ENCODE results near the gene TNFRSF4. TPM values are rescaled to one million over a fixed set of nuclear protein-coding genes. Genes with fewer than 3 reads are reported as not detected.
A peak's percentile ranks its signal among the peaks of the same experiment; 100 is the strongest.

Gene TNFRSF4
- total and polyA plus RNA-seq, 9 of the 15 experiments (the other 6 are each of a cell fraction or from before 2014, with no cell fraction given) = 0.07 to 0.44 (median 0.19) TPM; not detected in 5

- H4K20me1 ChIP-seq (replicated peaks; ENCODE audit: control insufficient read depth, insufficient read depth, low read length) = no peaks in the 10 kb centered on the region
- no peaks in the 10 kb centered on the region for H3K9me1 ChIP-seq (ENCODE audit: control insufficient read depth, insufficient read depth, low read length)
- no peak overlapping the region for H2AFZ ChIP-seq (ENCODE audit: low read depth, low read length)
- peaks cover 10 to 73% of the 10 kb centered on the region in 2 experiments for H3K4me1 ChIP-seq (replicated peaks in 1 of 2; ENCODE audit: control insufficient read depth in 2 of 2, insufficient read depth in 2 of 2, low read length in 2 of 2)
- no peaks in the 10 kb centered on the region for H3K79me2 ChIP-seq (ENCODE audit: control insufficient read depth, insufficient read depth, low read length)
- no peaks in the 10 kb centered on the region for H3K9me3 ChIP-seq (replicated peaks; ENCODE audit: control insufficient read depth, insufficient read depth, low read depth, low read length)
- in situ Hi-C loops (cut with MboI) (no loop called here), intact Hi-C loops (cut with micrococcal nuclease) (no loop called here)
- no peak overlapping the region for H3K27ac ChIP-seq (ENCODE audit: extremely low read depth, low read depth, low read length)
- no peaks in the 10 kb centered on the region for H3K36me3 ChIP-seq (ENCODE audit: control insufficient read depth, insufficient read depth, low read length)
- no peak overlapping the region for H3K4me2 ChIP-seq (ENCODE audit: insufficient read depth, low read length)
- ChIA-PET CTCF (ENCODE audit: low intra/inter-chr PET ratio) (no interaction called here), POLR2A (interaction anchor here (0.5 kb wide), 1 partner anchor 81 kb away, joined by 3 read pairs; no protein-coding TSS in a partner anchor)
- no peak for TF ChIP-seq SMAD3 (CRISPR knock-in tag; conservative IDR thresholded peaks at IDR 0.05)
- no peak for TF ChIP-seq HINFP (tag; conservative IDR thresholded peaks at IDR 0.05; ENCODE audit: low read depth)
- TF ChIP-seq ZNF740 (CRISPR knock-in tag; IDR thresholded peaks at IDR 0.05) = peak; percentile 33; the same call in 1 of the 2 replicates
- no peak for TF ChIP-seq ZNF740 (tag; IDR thresholded peaks at IDR 0.05)
- TF ChIP-seq ZBTB43 (CRISPR knock-in tag; IDR thresholded peaks at IDR 0.05) = no peak
- WGBS (ENCODE audit: insufficient coverage, low coverage, missing lambda C conversion rate) = 49% methylated on average over 17 of the region's 21 CpGs
- no TSS peak for BruUV-seq (replicated peaks)
- DNase-seq (ENCODE audit: extremely low read depth in 1 of 4, low spot score in 3 of 4) (no peak), ATAC-seq (no peak), FAIRE-seq (no peak)
- H3K9ac ChIP-seq (ENCODE audit: insufficient read depth in 1 of 2, low read depth in 2 of 2, low read length in 2 of 2) = 0 out of 4 replicates have a peak overlapping the region, but pooled peaks of 1 of the 2 experiments have one; percentile 7
- H3K4me3 ChIP-seq = no peak overlapping the region
- peaks cover 19 to 37% of the 10 kb centered on the region in 2 experiments for H3K27me3 ChIP-seq (ENCODE audit: control insufficient read depth in 2 of 2, insufficient read depth in 2 of 2, low read length in 2 of 2)
These were observed 32.0 kb downstream of the TNFRSF4 start for GRCh38 chr1:1181938-1182410.

Measured in K562 (cell line).